Body of pancreas (tissue), 4 donors: ENCODE data around the gene TBC1D16. TPM values are rescaled to one million over a fixed set of nuclear protein-coding genes. Genes with fewer than 3 reads are reported as not detected.

Experiments
- ATAC-seq: fragments of 150-250 bp; one replicate; pipeline ENCODE4 v1.9.1; 2016
- DNase-seq, 4 donors: peaks; one replicate each; pipeline ENCODE4 v3.0.0-alpha.2; 2019
- H3K27ac ChIP-seq, 4 donors: fragments of 200-600 bp; sonication (generic); 1 replicate in 3 of 4; 2 replicates in 1 of 4; pipeline versions ENCODE4 v1.5.1 to v1.6.1; 2016 to 2019; ENCODE audit warnings: mild to moderate bottlenecking in 1 of 4, mixed read lengths in 1 of 4, moderate library complexity in 1 of 4
- H3K27me3 ChIP-seq, 2 donors: fragments of 200-600 bp; sonication (generic); one replicate each; pipeline ENCODE4 v1.6.0; 2016; ENCODE audit warnings: mild to moderate bottlenecking in 1 of 2
- H3K36me3 ChIP-seq, 2 donors: fragments of 200-600 bp; sonication (generic); replicated peaks in 1 of 2; 2 replicates each; pipeline ENCODE4 v1.5.1; 2016; ENCODE audit warnings: low read depth in 2 of 2; ENCODE audit not compliant: insufficient read depth in 1 of 2
- H3K4me1 ChIP-seq: fragments of 200-600 bp; sonication (generic); one replicate; pipeline ENCODE4 v1.6.0; 2016
- H3K4me3 ChIP-seq, 2 donors: fragments of 200-600 bp; sonication (generic); 1 replicate in 1 of 2; 2 replicates in 1 of 2; pipeline ENCODE4 v1.5.1; 2016 to 2019
- H3K9me3 ChIP-seq, 3 donors: fragments of 200-600 bp; sonication (generic); 1 replicate in 2 of 3; 2 replicates in 1 of 3; pipeline ENCODE4 v1.5.1; 2016
- CTCF ChIP-seq, 7 experiments: fragments of 450-650 bp in 4 of 7; fragments of 200-600 bp in 3 of 7; sonication (generic) in 3 of 7; IDR thresholded peaks; one replicate each; pipeline ENCODE4 v1.5.1; 2016 to 2019; ENCODE audit warnings: antibody characterized with exemption in 7 of 7
- POLR2A ChIP-seq, 3 donors: fragments of 450-650 bp; IDR thresholded peaks; one replicate each; pipeline ENCODE4 v1.6.1; 2016; ENCODE audit warnings: antibody characterized with exemption in 3 of 3, mild to moderate bottlenecking in 2 of 3
- WGBS, 2 donors: methylation state at CpG; one replicate each; pipeline ENCODE4 v1.1.5; 2017; 5-methylcytosine and 5-hydroxymethylcytosine counted together
- intact Hi-C: fragments of 100-400 bp; cut with DNase I; formaldehyde crosslinking; loops from one replicate; pipeline ENCODE4 v1.15.1; 2023
- total RNA-seq, 2 donors: library from RNA; depleted of rRNA; stranded (reverse); fragments of >200 nt; gene quantifications; one replicate each; pipeline ENCODE4 v1.1.0, GENCODE V29; 2016

Gene TBC1D16
- total RNA-seq, 2 donors from 2014 or later = 21.0 to 37.2 TPM

- Histone ChIP-seq H3K27ac (peak overlapping the region in 3 of 4 donors; percentile 41 to 66 (median 59)), H3K4me3 (no peak overlapping the region), H3K9me3 (no peaks in the 10 kb centered on the region), H3K4me1 (peaks cover 29% of the 10 kb centered on the region), H3K36me3 (no peaks in the 10 kb centered on the region), H3K27me3 (no peaks in the 10 kb centered on the region)
- WGBS, 2 donors = 30 to 32% methylated on average over 8 of the region's 8 CpGs
- intact Hi-C loops = no loop called here
- TF ChIP-seq CTCF (IDR thresholded peaks at IDR 0.05) (no peak), POLR2A (IDR thresholded peaks at IDR 0.05) (no peak)
- peak; percentile 7 for ATAC-seq
- no peak for DNase-seq
These were observed 29.3 kb downstream of the TBC1D16 start for GRCh38 chr17:80006339-80006720.

GRCh38 chr17:80005360-80006338, 30.0 kb downstream of the TBC1D16 start:
- intact Hi-C loops = no loop called here
- Histone ChIP-seq H3K4me1 (peaks cover 29% of the 10 kb centered on the region), H3K9me3 (no peaks in the 10 kb centered on the region), H3K27me3 (no peaks in the 10 kb centered on the region), H3K4me3 (peak overlapping the region in 1 of 2 donors; percentile 43), H3K27ac (peak overlapping the region in 3 of 4 donors; percentile 41 to 66 (median 59)), H3K36me3 (no peaks in the 10 kb centered on the region)
- DNase-seq (peak; percentile 57 to 67 (median 63)), ATAC-seq (peak; percentile 49)
- 29 to 35% methylated on average over 27 to 37 of the region's 37 CpGs for WGBS, 2 donors
- TF ChIP-seq CTCF (IDR thresholded peaks at IDR 0.05) (peak; percentile 93 to 100 (median 97)), POLR2A (IDR thresholded peaks at IDR 0.05) (no peak)

- no peak for DNase-seq
- WGBS, 2 donors = 94% methylated on average over 15 of the region's 15 CpGs
- Histone ChIP-seq H3K4me1 (peaks cover 23% of the 10 kb centered on the region), H3K27ac (no peak overlapping the region), H3K4me3 (no peak overlapping the region), H3K27me3 (no peaks in the 10 kb centered on the region), H3K36me3 (no peaks in the 10 kb centered on the region), H3K9me3 (no peaks in the 10 kb centered on the region)
- ATAC-seq = no peak
- no peak for TF ChIP-seq CTCF (IDR thresholded peaks at IDR 0.05)
- intact Hi-C loops = no loop called here
These were observed 31.7 kb downstream of the TBC1D16 start for GRCh38 chr17:80003969-80004368.

- Histone ChIP-seq H3K36me3 (no peaks in the 10 kb centered on the region), H3K27me3 (no peaks in the 10 kb centered on the region), H3K27ac (no peak overlapping the region), H3K9me3 (no peaks in the 10 kb centered on the region), H3K4me3 (no peak overlapping the region), H3K4me1 (peaks cover 15% of the 10 kb centered on the region)
- no peak for TF ChIP-seq POLR2A (IDR thresholded peaks at IDR 0.05)
- TF ChIP-seq CTCF (IDR thresholded peaks at IDR 0.05) = no peak
- intact Hi-C loops = no loop called here
- WGBS, 2 donors = 89 to 91% methylated on average over 24 to 29 of the region's 30 CpGs
- no peak for ATAC-seq
- no peak for DNase-seq
These were observed 32.8 kb downstream of the TBC1D16 start for GRCh38 chr17:80002690-80003490.
